HL-60 (cell line): ENCODE measurements around the gene PACRG.

Experiments
- DNase-seq, 2 experiments: peaks; one replicate each; pipeline ENCODE4 v3.0.0-alpha.2; 2010 to 2020; ENCODE audit warnings: low read depth in 1 of 2, low spot score in 1 of 2
- H3K27ac ChIP-seq: fragments of 250-450 bp; sonication (Bioruptor Pico); replicated peaks from 2 replicates; pipeline ENCODE4 v1.5.1; 2020; ENCODE audit warnings: mild to moderate bottlenecking, moderate library complexity
- H3K27me3 ChIP-seq: fragments of 250-450 bp; sonication (Bioruptor Pico); 2 replicates; pipeline ENCODE4 v1.5.1; 2021; ENCODE audit warnings: mild to moderate bottlenecking, moderate library complexity; ENCODE audit not compliant: insufficient read depth, poor library complexity, severe bottlenecking
- H3K4me3 ChIP-seq: replicated peaks from 2 replicates; pipeline ENCODE4 v1.5.1; 2011; ENCODE audit warnings: mild to moderate bottlenecking, control low read depth, low read length; ENCODE audit not compliant: insufficient read depth
- GABPA ChIP-seq: IDR thresholded peaks from 2 replicates; pipeline ENCODE4 v1.6.1; 2012; ENCODE audit warnings: low read depth
- POLR2AphosphoS5 ChIP-seq: IDR thresholded peaks from 2 replicates; pipeline ENCODE4 v1.6.1; 2012; ENCODE audit warnings: low read depth
- SPI1 ChIP-seq: IDR thresholded peaks from 2 replicates; pipeline ENCODE4 v1.6.1; 2012; ENCODE audit warnings: low read depth, mild to moderate bottlenecking, borderline replicate concordance
- TF ChIP-seq, protein P1 (sequence below): IDR thresholded peaks from 2 replicates; pipeline ENCODE4 v1.6.1; 2012; ENCODE audit warnings: low read depth; ENCODE audit not compliant: insufficient replicate concordance
- TF ChIP-seq, protein P2 (sequence below): IDR thresholded peaks from one replicate; pipeline ENCODE4 v1.5.1; 2011; ENCODE audit warnings: low read length, control low read depth, inconsistent platforms; ENCODE audit not compliant: insufficient read depth

Gene PACRG

DNA sequence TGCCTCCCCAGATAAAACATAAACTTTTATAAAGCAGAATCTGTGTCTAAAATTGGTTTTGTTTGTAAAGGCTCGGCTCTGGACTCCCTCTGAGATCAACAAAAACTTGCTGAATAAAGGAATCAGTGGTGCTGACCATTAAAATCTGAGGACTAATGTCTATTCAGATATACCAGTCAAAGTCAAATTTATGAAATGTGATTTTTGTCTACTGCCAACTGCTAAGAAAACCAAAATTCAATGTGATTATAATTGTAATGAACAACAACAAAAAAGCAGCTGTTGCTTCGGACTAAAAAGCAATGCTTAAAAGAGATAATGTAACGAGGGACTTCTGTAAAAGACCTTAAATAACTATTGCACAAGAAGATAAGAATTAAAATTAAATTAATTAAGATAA is 26.8 kb upstream of the PACRG start:
- no peak for TF ChIP-seq POLR2AphosphoS5
- TF ChIP-seq, protein P1, sequence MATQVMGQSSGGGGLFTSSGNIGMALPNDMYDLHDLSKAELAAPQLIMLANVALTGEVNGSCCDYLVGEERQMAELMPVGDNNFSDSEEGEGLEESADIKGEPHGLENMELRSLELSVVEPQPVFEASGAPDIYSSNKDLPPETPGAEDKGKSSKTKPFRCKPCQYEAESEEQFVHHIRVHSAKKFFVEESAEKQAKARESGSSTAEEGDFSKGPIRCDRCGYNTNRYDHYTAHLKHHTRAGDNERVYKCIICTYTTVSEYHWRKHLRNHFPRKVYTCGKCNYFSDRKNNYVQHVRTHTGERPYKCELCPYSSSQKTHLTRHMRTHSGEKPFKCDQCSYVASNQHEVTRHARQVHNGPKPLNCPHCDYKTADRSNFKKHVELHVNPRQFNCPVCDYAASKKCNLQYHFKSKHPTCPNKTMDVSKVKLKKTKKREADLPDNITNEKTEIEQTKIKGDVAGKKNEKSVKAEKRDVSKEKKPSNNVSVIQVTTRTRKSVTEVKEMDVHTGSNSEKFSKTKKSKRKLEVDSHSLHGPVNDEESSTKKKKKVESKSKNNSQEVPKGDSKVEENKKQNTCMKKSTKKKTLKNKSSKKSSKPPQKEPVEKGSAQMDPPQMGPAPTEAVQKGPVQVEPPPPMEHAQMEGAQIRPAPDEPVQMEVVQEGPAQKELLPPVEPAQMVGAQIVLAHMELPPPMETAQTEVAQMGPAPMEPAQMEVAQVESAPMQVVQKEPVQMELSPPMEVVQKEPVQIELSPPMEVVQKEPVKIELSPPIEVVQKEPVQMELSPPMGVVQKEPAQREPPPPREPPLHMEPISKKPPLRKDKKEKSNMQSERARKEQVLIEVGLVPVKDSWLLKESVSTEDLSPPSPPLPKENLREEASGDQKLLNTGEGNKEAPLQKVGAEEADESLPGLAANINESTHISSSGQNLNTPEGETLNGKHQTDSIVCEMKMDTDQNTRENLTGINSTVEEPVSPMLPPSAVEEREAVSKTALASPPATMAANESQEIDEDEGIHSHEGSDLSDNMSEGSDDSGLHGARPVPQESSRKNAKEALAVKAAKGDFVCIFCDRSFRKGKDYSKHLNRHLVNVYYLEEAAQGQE = no peak
- no peak for TF ChIP-seq GABPA
- TF ChIP-seq, protein P2, sequence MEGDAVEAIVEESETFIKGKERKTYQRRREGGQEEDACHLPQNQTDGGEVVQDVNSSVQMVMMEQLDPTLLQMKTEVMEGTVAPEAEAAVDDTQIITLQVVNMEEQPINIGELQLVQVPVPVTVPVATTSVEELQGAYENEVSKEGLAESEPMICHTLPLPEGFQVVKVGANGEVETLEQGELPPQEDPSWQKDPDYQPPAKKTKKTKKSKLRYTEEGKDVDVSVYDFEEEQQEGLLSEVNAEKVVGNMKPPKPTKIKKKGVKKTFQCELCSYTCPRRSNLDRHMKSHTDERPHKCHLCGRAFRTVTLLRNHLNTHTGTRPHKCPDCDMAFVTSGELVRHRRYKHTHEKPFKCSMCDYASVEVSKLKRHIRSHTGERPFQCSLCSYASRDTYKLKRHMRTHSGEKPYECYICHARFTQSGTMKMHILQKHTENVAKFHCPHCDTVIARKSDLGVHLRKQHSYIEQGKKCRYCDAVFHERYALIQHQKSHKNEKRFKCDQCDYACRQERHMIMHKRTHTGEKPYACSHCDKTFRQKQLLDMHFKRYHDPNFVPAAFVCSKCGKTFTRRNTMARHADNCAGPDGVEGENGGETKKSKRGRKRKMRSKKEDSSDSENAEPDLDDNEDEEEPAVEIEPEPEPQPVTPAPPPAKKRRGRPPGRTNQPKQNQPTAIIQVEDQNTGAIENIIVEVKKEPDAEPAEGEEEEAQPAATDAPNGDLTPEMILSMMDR = no peak
- no peak for TF ChIP-seq SPI1
- Histone ChIP-seq H3K27me3 (no peaks in the 10 kb centered on the region), H3K27ac (no peak overlapping the region), H3K4me3 (no peak overlapping the region)
- DNase-seq = no peak

DNA sequence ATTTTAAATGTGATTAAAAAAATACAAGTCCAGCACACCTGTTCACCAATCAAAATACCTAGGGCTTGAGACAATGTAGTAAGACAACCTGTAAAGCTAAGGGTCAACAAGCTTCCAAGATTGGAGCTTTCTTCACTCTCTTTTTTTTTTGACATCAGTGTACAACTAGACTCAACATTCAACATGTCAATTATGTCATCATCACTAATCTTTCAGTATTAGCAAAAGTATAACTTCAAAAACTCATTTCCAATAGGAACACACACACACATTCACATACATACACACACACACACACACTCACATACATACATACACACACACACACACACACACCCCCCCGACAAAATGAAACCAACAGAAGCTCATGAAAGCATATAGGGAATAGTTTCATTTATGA is 26.2 kb upstream of the PACRG start:
- no peak for DNase-seq
- H3K27ac ChIP-seq = no peak overlapping the region
- H3K4me3 ChIP-seq = no peak overlapping the region
- no peaks in the 10 kb centered on the region for H3K27me3 ChIP-seq
- TF ChIP-seq POLR2AphosphoS5 (no peak), GABPA (no peak), SPI1 (no peak)
- TF ChIP-seq, protein P1 = no peak
- TF ChIP-seq, protein P2 = no peak

DNA sequence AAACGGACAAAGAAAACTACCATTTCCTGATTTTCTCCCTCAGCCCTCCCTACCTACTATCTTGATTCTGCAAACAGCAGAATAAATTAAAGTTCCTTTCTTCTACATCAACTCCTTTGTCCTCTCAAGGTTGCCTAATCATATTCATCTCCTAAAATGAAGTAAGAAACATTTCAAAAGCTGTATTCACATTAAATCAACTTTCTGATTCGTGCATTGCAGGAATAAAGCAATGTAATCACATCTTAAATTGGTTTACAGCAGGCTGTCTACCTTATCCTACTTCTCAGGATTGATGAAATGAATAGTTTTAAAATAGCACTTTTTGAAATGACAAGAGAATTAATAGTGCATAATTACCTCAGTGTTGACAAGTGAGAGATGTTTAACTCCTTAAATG is 25.3 kb upstream of the PACRG start:
- Histone ChIP-seq H3K27me3 (no peaks in the 10 kb centered on the region), H3K4me3 (no peak overlapping the region), H3K27ac (no peak overlapping the region)
- TF ChIP-seq, protein P1 = no peak
- TF ChIP-seq GABPA (no peak), POLR2AphosphoS5 (no peak), SPI1 (no peak)
- TF ChIP-seq, protein P2 = no peak
- no peak for DNase-seq
